Amniotic stem cell (primary cell): Measurements from ENCODE around the gene DSC2.

ENCODE experiments used
- DNase-seq: peaks from one replicate; lab custom pipeline; 2025; lab: John Stamatoyannopoulos, UW

DSC2 gene

DNA sequence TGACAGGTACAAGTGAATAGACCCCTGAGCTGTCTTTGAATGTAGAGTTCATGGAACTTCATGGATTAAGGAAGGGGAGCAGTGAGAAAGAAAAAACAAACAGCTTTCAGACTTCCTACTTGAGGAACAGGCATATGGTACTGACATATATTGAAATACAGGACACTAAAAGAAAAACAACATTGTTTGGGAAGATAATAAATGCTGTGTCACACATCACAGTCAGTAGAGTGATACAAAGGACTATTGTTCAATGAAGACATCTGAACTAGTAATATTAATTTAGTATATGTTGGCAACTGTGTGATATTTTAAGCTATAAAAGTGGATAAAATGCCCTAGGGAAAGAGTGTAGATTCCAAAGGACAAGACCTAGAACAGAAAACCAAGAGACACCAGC, 3.3 kb downstream of the DSC2 start:
- DNase-seq = no peak

DNA sequence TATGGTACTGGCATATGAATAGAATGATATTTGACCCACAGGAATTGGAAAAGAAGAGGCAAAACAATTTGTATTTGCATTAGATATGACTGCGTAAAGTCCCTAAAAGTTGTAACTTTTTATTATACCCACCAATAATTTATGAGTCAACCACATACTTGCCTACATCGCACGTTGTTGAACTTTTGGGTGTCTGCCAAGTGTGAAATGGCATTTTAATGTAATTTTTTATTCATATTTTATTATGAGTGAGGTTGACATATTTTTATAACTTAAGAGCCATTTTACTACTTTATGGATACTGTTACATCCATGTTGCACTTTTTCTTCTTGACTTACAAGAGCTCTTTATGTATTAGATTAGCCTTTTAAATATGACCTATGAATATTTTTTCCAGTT, 4.6 kb downstream of the DSC2 start:
- no peak for DNase-seq

DNA sequence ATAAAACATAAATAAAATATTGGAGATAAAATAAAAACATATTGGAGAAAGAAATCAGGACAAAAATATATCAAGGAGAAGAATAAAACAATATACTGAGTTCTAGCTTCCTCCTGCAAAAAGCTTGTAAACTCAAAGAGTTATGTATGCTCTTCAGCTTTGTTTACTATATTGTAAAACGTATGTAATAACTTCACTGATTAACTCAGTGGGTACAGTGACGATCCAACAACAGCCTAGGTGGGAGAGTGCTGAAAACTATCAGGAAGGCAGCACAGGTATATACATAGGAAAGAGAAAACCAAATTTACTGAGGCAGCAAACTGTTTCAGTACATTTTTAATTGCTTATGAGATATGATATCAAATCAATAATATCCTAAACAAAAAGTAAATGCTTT, 8.3 kb downstream of the DSC2 start:
- DNase-seq = no peak

DNA sequence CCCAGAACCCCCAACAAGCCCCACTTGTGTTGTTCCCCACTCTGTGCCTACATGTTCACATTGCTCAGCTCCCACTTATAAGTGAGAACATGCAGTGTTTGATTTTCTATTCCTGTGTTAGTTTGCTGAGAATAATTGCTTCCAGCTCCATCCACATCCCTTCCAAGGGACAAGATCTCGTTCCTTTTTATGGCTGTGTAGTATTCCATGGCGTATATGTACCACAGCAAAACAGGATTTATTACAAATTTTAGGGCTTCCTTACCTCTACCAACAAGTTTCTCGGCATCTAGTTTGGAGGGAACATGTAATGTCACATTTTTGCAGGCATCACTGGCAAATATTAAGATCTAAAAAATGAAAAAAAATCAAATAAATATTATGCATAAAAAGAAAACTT, 8.9 kb downstream of the DSC2 start:
- no peak for DNase-seq

DNA sequence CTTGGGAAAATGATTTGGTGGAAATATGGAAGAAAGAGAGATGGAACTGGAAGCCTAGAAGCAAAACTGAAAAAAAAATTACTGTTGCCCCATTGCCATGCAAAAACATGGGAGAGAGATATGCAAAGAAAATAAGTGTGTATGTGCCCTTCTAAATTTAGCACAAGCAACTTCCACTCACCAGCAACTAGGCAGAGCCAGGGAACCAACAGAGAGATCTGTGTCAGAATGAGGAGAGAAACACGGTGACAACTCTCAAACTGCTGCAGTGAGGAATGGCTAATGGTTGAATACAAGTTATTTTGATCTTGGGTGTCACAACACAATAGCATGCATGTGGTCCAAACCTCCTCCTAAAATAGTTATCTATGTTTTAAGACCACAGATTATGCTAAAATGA, 10.9 kb downstream of the DSC2 start:
- DNase-seq = no peak

DNA sequence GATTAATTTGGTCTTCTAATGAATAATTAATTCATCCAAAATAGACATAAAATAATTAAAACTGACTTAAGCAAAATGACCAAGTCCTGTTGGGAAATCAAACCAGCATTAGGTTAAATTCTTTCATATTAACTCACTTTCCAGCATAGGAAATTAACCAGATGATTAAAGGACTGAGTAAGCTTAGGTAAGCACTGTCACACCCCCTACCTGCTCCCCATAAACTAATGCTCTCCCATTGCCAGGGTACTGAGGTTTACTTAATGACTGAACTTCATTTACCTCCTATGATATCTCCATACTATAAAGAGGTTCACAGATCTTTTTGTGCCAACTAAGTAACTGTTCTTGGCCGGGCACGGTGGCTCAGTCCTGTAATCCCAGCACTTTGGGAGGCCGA, 13.7 kb downstream of the DSC2 start:
- no peak for DNase-seq

DNA sequence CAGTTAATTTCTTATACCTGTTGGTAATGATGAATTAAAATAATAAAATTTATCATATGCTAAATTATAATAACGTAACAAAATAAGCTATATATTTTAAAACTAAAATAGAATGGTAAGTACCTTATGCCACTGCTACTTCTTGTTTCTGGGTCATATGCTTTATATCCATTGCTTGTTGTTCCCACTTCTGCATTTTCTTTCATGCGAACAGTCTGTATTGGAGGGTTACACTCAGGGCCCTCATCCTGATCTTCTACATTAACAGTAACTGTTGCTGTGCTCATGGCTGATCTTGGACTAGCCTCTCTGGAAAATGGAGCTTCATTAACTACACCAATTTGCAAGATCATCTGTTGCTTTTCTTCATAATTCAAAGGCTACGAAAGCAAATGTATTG, 22.2 kb downstream of the DSC2 start:
- no peak for DNase-seq

DNA sequence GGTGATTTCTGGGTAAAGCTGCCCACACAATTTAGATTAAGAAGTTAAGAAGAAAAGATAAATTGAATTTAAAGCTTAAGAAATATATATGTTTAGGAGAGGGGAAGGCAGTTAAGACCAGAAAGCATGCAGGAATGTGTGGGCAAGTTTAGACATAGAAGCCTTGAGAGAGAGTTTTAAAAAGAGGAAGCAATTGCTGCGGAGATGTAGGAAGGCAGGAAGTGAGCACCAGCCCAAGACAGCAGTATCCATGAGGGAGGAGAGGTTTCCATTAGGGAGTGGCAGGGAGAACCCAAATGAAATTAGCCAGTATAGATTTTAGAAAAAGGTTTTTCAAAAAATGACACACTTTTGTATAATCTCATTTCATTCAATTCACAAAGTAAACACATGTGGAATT, 24.3 kb downstream of the DSC2 start:
- DNase-seq = no peak

DNA sequence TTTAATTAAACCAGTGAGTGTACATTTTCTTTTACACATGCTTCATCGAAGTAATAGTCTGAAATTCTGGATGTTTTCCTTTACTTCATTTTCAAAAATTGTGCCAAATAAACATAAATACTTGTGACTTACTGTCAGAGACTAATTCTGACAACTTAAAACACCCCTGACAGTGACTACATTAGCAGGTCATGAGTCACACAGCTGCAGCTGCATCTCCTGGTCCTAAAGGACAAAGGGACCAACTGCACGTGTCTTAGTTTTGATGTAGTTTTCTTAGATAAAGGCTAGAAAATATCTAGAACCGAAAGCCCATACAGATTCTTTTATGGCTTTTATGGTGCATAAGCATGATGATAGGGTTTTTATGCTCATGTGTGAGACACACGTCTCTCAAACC, 30.0 kb downstream of the DSC2 start:
- DNase-seq = no peak

DNA sequence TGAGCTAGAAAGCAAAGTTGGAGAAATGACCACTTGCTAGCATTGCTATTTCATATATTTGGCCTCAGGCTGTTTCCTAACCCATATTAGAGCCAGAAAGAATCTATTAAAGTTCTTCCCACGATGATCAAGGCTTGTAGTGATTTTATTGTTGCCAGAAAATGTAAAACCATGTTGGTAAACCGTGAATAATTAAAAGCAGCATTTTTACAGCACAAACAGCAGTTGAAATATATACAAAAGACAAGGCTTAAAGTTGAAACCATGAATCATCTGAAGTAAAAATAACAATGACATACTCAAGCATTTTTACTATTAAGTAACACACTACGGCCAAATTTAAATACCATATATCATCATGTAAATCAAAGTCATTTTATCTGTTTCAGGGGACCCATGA, 32.0 kb downstream of the DSC2 start:
- DNase-seq = no peak

DNA sequence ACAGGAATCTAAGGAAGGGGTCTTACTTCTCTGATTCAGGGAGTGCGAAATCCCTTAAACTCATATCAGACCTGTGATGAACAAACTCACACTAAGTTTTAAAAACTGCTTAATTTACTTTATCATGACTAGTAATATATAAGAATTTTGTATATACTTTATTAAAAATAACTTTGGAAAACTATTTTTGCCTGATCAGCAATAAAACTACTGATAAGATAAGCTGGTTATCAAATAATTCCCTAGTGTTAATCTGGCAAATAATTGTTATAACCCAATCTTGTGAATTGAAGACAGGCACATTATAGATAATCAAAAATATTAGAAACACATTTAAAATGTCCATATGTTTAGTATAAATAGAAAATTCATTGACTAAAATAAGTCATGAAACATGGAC, 36.0 kb downstream of the DSC2 start:
- no peak for DNase-seq

DNA sequence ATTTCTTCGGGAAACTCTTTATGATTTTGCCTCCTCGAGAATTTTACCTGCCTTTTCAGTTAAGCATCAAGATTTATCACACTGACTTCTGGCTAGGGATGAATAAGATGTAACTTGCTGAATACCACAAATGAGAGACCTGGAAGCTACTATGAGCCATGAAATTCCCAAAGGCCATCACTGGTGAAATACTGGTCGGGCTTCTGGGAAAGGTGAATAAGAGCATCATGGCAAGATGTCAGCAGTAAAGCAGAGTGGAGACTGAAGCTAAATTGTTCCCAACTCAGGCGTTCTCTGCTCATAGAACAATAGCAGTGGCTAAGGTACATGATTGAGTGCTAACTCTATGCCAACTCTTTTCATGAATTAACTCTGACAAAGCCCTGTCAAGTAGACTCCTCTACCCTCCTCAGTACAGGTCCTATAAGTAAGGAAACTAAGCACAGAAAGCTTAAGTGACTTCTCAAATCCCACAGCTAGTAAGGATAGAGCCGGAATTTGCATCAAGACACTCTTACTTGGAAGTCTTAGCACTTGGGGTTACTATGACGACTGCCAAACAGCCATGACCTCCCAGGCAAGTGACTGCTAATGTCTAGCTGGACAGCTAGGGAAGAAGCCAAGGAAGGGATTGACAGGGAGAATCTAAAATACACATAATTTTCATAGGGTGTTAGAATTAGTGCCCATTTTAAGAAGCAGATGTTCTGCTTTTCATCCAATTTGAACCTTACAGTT, 37.0 kb downstream of the DSC2 start:
- no peak for DNase-seq

DNA sequence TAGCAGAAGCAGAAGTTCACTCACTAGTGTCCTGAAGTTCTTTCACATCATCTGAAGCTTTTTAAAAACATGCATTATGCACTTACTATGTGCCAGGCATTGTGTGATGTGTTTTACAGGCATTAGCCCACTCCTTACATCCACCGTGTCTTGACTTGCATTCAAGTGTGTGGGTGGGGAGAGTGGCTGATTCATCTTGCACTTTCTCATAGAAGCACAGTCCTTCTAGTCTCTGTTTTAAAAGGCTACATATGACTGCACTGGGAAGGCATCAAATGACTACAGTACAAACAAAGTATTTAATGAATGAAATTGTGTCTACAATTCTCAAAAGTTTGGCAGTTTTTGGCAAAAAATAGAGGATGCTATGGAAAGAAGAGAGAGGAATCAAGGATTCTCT, 38.1 kb downstream of the DSC2 start:
- no peak for DNase-seq

DNA sequence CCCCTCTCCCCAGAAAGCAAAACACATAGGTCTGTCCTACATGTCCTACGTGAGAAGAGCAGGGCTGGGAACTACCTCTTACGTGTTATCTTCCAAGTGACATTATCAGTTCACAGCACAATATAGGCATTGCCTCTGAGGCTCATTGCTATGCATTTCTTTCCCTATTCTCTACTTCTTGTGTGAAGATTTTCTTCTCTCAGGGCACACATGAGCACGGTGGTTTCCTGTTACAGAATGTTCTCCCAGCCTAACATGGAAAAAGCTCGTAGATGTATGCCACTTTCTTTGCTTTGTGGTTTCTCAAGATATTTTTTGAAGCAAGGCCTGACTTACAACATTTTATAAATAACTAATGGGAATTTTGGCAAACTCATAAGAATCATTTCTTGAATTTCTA, 40.3 kb downstream of the DSC2 start:
- no peak for DNase-seq

DNA sequence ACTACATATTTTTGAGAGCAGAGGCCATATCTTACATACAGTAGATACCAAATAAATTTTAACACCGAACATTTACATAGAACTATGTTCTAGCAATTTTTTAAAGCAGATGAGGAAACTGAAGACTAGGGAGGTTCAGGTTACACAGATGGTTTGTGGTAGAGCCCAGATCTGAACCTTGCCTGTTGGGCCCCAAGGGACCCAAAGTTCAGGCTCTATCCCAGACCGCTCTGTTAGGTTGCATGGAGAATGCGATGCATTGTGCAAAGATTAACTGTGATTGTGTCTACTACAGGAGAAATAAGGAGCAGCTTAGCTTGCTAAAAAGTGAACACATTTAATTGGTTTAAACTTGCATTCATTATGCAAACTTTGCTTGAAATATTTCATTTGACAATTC, 43.3 kb downstream of the DSC2 start:
- no peak for DNase-seq

DNA sequence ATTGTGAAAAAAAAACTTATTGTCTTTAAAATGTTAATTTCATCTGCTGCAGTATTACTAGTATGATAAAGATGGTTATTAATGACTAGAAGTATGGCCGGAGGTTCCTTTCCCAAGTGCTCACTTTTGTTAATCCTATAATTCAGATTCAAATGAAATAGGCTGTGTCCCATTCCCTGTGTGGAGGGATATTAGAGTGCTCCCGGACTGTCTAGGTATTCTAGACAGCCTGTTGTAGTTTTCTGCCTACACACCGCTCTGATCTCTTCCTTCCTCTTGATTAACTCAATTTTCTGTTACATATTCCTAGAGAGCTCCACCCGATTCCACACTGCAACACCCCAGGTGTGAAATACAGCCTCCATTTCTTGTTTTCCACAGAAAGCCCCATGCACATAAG, 44.3 kb downstream of the DSC2 start:
- DNase-seq = no peak

DNA sequence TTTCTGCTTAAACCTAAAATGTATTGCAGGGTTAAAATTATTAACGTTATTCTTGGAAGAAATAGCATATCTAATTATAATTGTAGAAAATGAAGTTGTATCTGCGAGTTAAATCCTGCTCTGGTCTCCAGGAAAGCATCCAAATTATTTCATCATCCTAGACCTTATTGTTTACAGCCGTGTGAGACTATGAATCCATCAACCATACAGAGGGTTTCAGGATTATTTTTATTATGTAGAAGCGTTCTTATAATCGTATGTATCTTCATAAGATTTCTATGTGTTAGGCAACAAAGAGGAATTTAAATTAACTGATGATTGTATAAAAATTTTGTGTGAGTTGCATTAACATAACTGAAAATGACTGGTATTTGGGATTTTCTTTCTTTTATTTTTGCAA, 45.2 kb downstream of the DSC2 start:
- no peak for DNase-seq

DNA sequence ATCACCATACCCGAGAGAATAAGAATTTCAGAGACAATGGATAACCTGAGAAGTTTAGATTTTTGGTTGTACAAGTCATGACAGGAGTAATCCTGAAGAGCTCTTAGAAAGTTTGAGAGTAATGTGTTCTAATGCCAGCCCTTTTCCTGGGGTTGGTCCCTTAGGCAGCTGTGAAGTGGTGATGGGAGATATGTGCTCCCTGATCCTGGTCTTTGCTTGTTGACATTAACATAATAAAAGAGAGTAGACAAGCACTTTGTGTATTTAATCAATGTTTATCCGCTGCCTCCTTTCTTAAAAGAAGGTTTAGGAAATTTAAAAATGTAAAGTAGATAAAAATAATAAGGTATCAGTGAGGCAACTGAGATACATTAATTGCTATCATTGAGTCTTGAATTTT, 45.9 kb downstream of the DSC2 start:
- DNase-seq = no peak

DNA sequence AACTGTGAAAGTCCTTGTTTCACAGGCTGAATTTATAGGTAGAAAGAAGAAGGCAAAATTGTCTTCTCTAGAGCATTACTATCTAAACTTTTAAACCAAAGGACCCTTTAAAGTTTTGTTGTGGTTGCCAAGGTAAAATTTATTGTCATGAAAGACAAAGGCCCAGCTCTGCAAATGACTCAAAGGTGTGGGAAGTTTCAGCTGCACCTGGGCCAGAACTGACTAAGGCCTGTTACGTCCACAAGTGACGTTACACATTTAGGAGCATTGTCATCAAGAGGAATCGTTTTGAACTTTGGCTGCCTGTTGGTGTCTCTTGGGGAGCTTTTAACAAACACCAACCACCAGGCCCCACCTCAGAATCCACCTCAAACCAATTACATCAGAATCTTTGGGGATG, 51.6 kb downstream of the DSC2 start:
- no peak for DNase-seq

DNA sequence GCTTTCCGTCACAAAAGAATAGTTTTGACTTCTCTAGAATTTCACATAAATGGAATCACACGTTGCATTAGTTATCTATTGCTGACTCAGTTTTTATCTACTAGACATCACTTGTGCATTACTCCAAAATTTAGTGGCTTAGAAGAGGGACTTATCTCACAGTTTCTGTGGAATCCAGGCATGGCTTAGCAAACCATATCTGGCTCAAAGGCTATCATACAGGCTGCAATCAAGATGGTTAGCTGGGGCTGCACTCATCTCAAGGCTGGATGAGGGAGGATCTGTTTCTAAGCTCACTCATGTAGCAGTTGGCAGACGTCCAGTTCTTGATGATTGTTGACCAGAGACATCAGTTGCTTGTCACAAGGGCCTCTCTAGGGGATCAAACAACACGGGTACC, 53.0 kb downstream of the DSC2 start:
- no peak for DNase-seq

DNA sequence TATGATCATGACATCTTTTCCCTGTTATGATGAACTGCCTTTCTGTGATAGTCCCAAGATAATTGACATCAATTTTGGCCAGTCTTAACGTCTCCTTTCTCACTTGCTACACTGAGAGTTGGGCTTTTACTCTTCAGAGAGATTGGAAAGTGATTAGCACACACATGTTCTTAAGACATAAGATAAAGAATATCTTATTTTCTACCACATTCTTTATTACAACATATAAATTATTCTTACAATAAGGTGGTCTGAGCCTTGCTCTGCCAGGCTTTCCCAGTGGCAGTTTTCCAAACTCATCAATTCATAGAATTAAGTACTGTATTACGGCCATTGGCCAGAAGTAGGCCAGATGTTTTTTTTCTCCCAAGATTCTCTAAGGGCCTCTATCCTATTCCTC, 54.0 kb downstream of the DSC2 start:
- DNase-seq = no peak

DNA sequence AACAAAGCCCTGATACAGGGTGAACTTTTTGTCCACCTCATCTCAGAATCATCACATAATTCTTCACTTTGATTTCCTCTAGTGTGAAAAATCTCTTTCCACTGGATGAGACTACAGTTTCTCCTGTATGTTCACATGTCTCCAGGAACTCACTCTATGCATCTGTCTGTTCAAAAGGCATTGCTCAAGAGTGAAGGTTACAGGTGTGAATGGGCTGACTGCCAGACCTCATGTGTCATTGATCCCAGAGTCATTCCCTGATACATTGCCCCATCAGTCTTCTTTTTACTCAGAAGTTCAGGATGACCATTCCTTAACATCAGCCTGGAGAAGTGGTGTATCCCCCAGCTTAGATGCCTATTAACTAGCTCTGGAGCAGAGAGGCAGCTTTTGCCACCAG, 55.3 kb downstream of the DSC2 start:
- no peak for DNase-seq

DNA sequence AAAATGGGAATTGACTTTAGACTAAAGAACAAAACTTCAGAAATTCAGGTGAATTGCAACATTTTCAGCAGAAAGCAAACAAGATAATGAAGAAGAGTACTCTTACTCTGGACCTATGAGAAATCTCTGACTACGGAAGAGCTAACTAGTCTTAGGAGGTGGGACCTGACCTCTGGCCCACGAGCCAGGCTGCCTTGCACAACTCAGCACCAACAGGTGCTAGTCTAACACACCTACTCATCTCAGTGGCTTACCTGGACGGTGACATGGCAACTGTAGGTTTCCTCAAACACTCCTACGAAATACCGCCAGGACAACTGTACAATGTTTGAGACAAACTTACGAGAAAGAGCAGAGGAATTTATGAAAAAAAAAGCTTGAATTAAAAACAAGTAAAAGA, 56.6 kb downstream of the DSC2 start:
- no peak for DNase-seq

DNA sequence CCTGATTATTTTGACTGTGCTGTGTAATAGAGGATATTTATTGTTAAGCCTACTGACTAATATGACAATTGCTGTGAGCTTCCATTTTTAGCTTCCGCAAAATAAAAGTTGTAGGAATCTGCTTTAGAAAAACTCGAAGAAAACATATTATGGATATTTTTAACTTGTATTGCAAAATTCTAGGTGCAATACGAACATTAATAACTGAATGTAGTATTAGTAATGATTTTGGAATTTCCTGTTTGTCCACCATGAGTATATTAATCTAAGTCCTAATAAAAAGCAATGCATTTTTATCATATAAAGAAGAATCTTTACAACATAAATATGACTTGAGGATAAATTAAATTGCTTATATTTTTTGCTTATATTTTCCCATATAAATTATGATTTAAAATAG, 57.3 kb downstream of the DSC2 start:
- DNase-seq = no peak

DNA sequence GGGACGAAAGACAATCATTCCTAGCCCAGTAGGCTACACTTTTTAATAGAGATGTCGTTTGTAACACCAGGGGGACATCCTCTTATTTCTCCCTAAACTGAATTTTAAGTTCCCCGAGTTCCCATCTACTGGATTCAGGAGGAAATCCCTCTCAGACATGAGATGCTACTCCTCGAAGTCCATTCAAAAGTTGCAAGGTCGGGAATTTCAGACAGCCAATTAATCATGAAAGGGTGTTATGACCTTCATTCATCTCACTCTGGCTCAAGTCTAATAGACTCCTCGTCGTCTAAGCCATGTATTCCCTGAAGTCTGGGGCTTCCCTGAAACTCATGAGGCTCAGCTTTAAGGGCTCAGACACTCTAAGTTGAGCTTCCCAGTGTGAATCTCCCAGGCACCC, 58.5 kb downstream of the DSC2 start:
- no peak for DNase-seq
